Stomach (tissue), 9 donors: ENCODE data around the gene MSH5. TPM values are rescaled to one million over a fixed set of nuclear protein-coding genes. Genes with fewer than 3 reads are reported as not detected.

Source experiments
- DNase-seq, 2 donors: peaks; one replicate each; pipeline versions ENCODE4 v3.0.0 to v3.0.0-alpha.2; 2013 to 2019
- H3K27ac ChIP-seq, 5 donors: fragments of 200-600 bp in 4 of 5; sonication (generic) in 4 of 5; one replicate each; pipeline ENCODE4 v1.5.1; 2013 to 2019; ENCODE audit warnings: mild to moderate bottlenecking in 1 of 5, moderate library complexity in 1 of 5
- H3K27me3 ChIP-seq, 3 donors: fragments of 200-600 bp; sonication (generic); one replicate each; pipeline ENCODE4 v1.5.1; 2017 to 2019; ENCODE audit warnings: mixed run types in 1 of 3
- H3K36me3 ChIP-seq, 4 donors: fragments of 200-600 bp; sonication (generic); 1 replicate in 3 of 4; 2 replicates in 1 of 4; pipeline ENCODE4 v1.5.1; 2016 to 2019
- H3K4me1 ChIP-seq, 4 donors: fragments of 200-600 bp; sonication (generic); one replicate each; pipeline ENCODE4 v1.5.1; 2016 to 2019
- H3K4me3 ChIP-seq, 4 donors: fragments of 200-600 bp; sonication (generic) in 3 of 4; one replicate each; pipeline ENCODE4 v1.5.1; 2016 to 2019; ENCODE audit warnings: mild to moderate bottlenecking in 1 of 4
- H3K9me3 ChIP-seq, 4 donors: fragments of 200-600 bp; sonication (generic); one replicate each; pipeline ENCODE4 v1.5.1; 2016 to 2019
- EP300 ChIP-seq: sonication (generic); formaldehyde crosslinking; IDR thresholded peaks from one replicate; pipeline ENCODE4 v1.6.1; 2017; ENCODE audit warnings: antibody characterized with exemption
- POLR2A ChIP-seq, 4 donors: fragments of 450-650 bp; IDR thresholded peaks; one replicate each; pipeline ENCODE4 v1.6.1; 2016; ENCODE audit warnings: antibody characterized with exemption in 4 of 4, control low read depth in 2 of 4, mild to moderate bottlenecking in 1 of 4, moderate library complexity in 1 of 4
- POLR2AphosphoS5 ChIP-seq, 3 donors: sonication (generic); formaldehyde crosslinking; IDR thresholded peaks; one replicate each; pipeline ENCODE4 v1.6.1; 2016; ENCODE audit warnings: antibody characterized with exemption in 3 of 3
- WGBS, 5 donors: extraction: QIAGEN DNeasy Blood & Tissue Kit in 3 of 5; methylation state at CpG; one replicate each; pipeline versions ENCODE4 v1.1.5 to v1.1.7; 2013 to 2018; 5-methylcytosine and 5-hydroxymethylcytosine counted together
- intact Hi-C: fragments of 100-400 bp; cut with DNase I; formaldehyde crosslinking; loops from one replicate; pipeline ENCODE4 v1.15.1; 2023; ENCODE audit warnings: low total_unique reads
- polyA plus RNA-seq, 3 donors: library from polyadenylated mRNA; stranded (reverse); fragments of 200-250 nt; gene quantifications; one replicate each; pipeline ENCODE4 v1.2.3, GENCODE V29; 2013
- total RNA-seq, 5 donors: library from RNA; depleted of rRNA; stranded (reverse); fragments of >200 nt; gene quantifications; one replicate each; pipeline versions ENCODE4 v1.1.0 to v1.2.3, GENCODE V29; 2014 to 2016
- TF ChIP-seq, protein P1 (sequence below), 7 experiments: fragments of 450-650 bp in 4 of 7; fragments of 200-600 bp in 3 of 7; sonication (generic) in 3 of 7; IDR thresholded peaks; one replicate each; pipeline ENCODE4 v1.5.1; 2016 to 2019; ENCODE audit warnings: antibody characterized with exemption in 7 of 7, control low read depth in 2 of 7, mild to moderate bottlenecking in 1 of 7
- donor health status: healthy with polysubstance abuse.
- donor health status: Bipolar disorder and iron deficiency.
- donor health status: healthy.

Gene MSH5
- total and polyA plus RNA-seq, 8 donors = 2.9 to 66.4 (median 10.9) TPM

DNA sequence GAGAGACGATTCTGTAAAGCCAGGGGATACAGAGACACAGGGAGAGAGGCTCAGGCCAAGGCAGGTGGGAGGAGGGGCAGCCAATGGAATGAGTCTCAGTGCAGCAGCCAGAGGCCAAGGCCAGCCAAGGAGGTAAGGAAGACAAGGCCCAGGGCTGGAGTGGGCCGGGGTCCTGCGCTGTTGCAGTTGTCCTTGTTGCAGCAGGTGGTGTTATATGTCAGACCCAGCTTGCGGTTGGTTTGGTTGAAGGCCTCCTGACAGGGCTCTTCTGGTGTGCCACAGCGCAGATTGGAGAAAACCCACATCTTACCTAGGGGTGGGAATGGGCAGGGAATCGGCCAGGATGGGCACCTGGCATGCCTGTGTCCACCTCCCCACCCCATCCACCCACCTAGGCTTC lies 20.8 kb upstream of the MSH5 start:
- TF ChIP-seq POLR2A (IDR thresholded peaks at IDR 0.05) (no peak), EP300 (no peak), POLR2AphosphoS5 (IDR thresholded peaks at IDR 0.05) (no peak)
- TF ChIP-seq, protein P1, sequence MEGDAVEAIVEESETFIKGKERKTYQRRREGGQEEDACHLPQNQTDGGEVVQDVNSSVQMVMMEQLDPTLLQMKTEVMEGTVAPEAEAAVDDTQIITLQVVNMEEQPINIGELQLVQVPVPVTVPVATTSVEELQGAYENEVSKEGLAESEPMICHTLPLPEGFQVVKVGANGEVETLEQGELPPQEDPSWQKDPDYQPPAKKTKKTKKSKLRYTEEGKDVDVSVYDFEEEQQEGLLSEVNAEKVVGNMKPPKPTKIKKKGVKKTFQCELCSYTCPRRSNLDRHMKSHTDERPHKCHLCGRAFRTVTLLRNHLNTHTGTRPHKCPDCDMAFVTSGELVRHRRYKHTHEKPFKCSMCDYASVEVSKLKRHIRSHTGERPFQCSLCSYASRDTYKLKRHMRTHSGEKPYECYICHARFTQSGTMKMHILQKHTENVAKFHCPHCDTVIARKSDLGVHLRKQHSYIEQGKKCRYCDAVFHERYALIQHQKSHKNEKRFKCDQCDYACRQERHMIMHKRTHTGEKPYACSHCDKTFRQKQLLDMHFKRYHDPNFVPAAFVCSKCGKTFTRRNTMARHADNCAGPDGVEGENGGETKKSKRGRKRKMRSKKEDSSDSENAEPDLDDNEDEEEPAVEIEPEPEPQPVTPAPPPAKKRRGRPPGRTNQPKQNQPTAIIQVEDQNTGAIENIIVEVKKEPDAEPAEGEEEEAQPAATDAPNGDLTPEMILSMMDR (IDR thresholded peaks at IDR 0.05) = no peak
- Histone ChIP-seq H3K4me1 (peaks cover 0 to 15% (median 12%) of the 10 kb centered on the region in 4 donors), H3K36me3 (no peaks in the 10 kb centered on the region), H3K4me3 (no peak overlapping the region), H3K27ac (no peak overlapping the region), H3K9me3 (no peaks in the 10 kb centered on the region), H3K27me3 (no peaks in the 10 kb centered on the region)
- 74 to 85% (median 83%) methylated on average over 6 of the region's 6 CpGs for WGBS, 5 donors
- intact Hi-C loops = no loop called here
- DNase-seq = no peak

DNA sequence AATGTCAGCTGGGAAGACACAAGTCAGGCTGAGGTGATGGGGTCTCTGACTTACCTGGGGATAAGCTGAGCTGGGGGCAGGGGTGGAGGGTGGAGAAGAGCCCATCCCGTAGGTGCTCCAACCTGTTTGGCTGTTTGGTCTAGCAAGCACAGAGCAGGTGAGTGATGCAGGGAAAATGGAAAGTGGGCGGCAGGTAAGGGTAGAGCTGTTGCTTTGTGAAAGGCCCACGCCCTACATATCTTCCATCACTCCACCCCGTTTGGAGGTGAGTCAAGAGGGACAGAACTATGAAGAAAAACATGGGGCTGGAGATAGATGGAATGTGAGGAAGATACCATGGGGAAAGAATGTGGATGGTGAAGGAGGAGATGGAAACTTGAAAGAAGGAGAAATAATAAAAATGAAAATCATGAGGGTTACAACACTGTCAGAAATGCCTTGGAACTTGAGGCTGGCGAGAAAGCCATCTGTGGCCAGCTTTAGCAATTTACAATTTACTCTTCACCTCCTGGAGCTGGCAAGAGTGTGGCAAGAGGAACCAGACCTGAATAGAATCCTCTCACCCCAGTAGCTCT lies 19.5 kb upstream of the MSH5 start:
- Histone ChIP-seq H3K4me1 (peaks cover 0 to 15% (median 12%) of the 10 kb centered on the region in 4 donors), H3K4me3 (no peak overlapping the region), H3K9me3 (no peaks in the 10 kb centered on the region), H3K36me3 (peaks cover 0 to 1% (median 0%) of the 10 kb centered on the region in 4 donors), H3K27me3 (no peaks in the 10 kb centered on the region), H3K27ac (no peak overlapping the region)
- TF ChIP-seq POLR2AphosphoS5 (IDR thresholded peaks at IDR 0.05) (no peak), POLR2A (IDR thresholded peaks at IDR 0.05) (no peak), EP300 (no peak)
- TF ChIP-seq, protein P1 (IDR thresholded peaks at IDR 0.05) = no peak
- intact Hi-C loops = no loop called here
- peak in 1 of 2 donors; percentile 78 for DNase-seq
- WGBS, 5 donors = 56 to 75% (median 59%) methylated on average over 5 of the region's 5 CpGs

DNA sequence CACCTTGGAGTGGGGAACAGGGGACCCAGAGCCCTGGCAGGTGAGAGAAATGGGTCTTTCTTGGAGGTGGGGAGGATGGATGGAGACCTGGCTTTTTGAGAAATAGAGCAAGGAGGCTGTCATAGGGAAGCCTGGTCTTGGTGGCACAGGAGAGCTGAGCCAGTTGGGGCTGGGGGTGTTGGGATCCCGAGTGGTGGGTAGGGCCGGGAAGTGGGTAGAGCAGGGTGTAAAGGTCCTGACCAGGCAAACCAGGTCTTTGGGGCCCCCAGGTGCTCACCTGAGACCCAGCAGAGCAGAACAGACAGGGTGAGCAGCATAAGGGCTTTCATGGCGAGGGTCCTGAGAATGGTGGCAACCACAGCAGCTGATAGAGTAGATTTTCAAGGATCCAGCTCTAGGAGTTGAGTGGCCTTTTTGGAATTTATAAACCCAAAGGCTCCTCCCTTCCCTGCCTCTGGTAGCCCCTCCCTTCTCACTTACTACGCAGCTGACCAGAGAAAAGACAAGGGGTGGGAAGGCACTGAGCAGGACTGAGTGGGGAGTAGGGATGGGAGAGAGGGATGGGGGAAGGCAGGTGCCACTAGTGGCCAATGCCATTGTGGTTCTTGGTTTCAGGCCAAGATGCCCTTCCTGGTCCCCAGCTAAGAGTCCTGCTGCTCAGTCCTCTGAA lies 18.3 kb upstream of the MSH5 start, which contains the start of gene LY6G6C:
LY6G6C (minus strand) TSS at position 396 of the 670 bp plus-strand sequence; CDS start at position 329, 67 bp downstream.
- WGBS, 5 donors = 80 to 96% (median 89%) methylated on average over 4 of the region's 4 CpGs
- H3K4me1 ChIP-seq = peaks cover 0 to 22% (median 12%) of the 10 kb centered on the region in 4 donors
- no peaks in the 10 kb centered on the region for H3K27me3 ChIP-seq
- no peak within 1 kb of the TSS for H3K4me3 ChIP-seq
- intact Hi-C loops = no loop called here
- no peaks in the 10 kb centered on the region for H3K9me3 ChIP-seq
- TF ChIP-seq EP300 (no peak), POLR2AphosphoS5 (IDR thresholded peaks at IDR 0.05) (no peak), POLR2A (IDR thresholded peaks at IDR 0.05) (no peak)
- TF ChIP-seq, protein P1 (IDR thresholded peaks at IDR 0.05) = no peak
- peaks cover under 1 to 13% (median 11%) of the 10 kb centered on the region in 4 donors for H3K36me3 ChIP-seq
- no peak within 1 kb of the TSS for H3K27ac ChIP-seq
- no peak for DNase-seq

DNA sequence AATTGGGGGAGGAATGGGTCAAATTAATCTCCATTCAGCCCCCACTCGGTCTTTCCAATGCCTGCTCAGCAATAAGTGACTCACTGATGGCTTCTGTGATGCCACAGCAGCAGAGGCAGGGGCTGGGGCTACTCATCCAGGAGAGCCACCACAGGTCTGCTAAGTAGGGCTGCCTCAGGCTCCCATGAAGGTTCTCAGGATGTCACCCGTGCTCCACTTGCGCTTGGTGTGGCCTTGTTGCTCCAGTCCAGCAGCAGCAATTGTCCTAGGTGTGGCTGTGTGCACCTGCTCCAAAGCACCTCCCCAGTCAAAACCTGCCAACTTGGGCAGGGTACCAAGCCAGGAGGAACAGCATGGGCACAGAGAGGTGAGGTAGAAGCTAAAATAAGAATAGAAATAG lies 17.6 kb upstream of the MSH5 start:
- peaks cover 0 to 29% (median 13%) of the 10 kb centered on the region in 4 donors for H3K4me1 ChIP-seq
- no peak overlapping the region for H3K27ac ChIP-seq
- H3K4me3 ChIP-seq = no peak overlapping the region
- DNase-seq = no peak
- H3K9me3 ChIP-seq = no peaks in the 10 kb centered on the region
- WGBS, 5 donors = 82 to 92% (median 88%) methylated on average over 3 of the region's 3 CpGs
- peaks cover 7 to 20% (median 18%) of the 10 kb centered on the region in 4 donors for H3K36me3 ChIP-seq
- H3K27me3 ChIP-seq = no peaks in the 10 kb centered on the region
- intact Hi-C loops = no loop called here
- TF ChIP-seq POLR2A (IDR thresholded peaks at IDR 0.05) (no peak), POLR2AphosphoS5 (IDR thresholded peaks at IDR 0.05) (no peak), EP300 (no peak)
- TF ChIP-seq, protein P1 (IDR thresholded peaks at IDR 0.05) = no peak
